Subcutaneous abdominal adipose tissue (tissue), 5 donors: ENCODE measurements around the gene CAPZB.

Experiments used
- H3K27ac ChIP-seq: one replicate; pipeline ENCODE4 v1.7.0; 2013; ENCODE audit warnings: low read depth, mild to moderate bottlenecking, inconsistent platforms, low read length, moderate library complexity
- H3K27me3 ChIP-seq, 5 donors: one replicate each; pipeline ENCODE4 v1.7.0; 2013; ENCODE audit warnings: low read length in 5 of 5, inconsistent platforms in 1 of 5; ENCODE audit not compliant: control insufficient read depth in 5 of 5, insufficient read depth in 4 of 5
- H3K36me3 ChIP-seq, 5 donors: one replicate each; pipeline ENCODE4 v1.7.0; 2013; ENCODE audit warnings: low read length in 5 of 5; ENCODE audit not compliant: control insufficient read depth in 5 of 5, insufficient read depth in 5 of 5
- H3K4me1 ChIP-seq, 5 donors: one replicate each; pipeline ENCODE4 v1.7.0; 2013; ENCODE audit warnings: low read length in 5 of 5, mild to moderate bottlenecking in 3 of 5, moderate library complexity in 1 of 5; ENCODE audit not compliant: control insufficient read depth in 5 of 5, insufficient read depth in 5 of 5
- H3K4me3 ChIP-seq, 5 donors: one replicate each; pipeline ENCODE4 v1.7.0; 2013; ENCODE audit warnings: low read length in 5 of 5, low read depth in 1 of 5
- H3K9ac ChIP-seq, 5 donors: one replicate each; pipeline ENCODE4 v1.7.0; 2013; ENCODE audit warnings: low read length in 5 of 5, mild to moderate bottlenecking in 4 of 5, moderate library complexity in 3 of 5
- H3K9me3 ChIP-seq, 5 donors: one replicate each; pipeline ENCODE4 v1.7.0; 2013; ENCODE audit warnings: low read length in 5 of 5; ENCODE audit not compliant: control insufficient read depth in 5 of 5
- donor health status: healthy.
- donor health status: healthy.
- donor health status: healthy.
- donor health status: healthy.
- donor health status: healthy.

The CAPZB gene

GRCh38 chr1:19357299-19357986, 127.9 kb downstream of the CAPZB start:
- H3K4me3 ChIP-seq: no peak overlapping the region
- H3K4me1 ChIP-seq: peaks cover 0 to 16% (median 13%) of the 10 kb centered on the region in 5 donors
- H3K9me3 ChIP-seq: no peaks in the 10 kb centered on the region
- H3K9ac ChIP-seq: no peak overlapping the region
- H3K27ac ChIP-seq: no peak overlapping the region
- H3K27me3 ChIP-seq: no peaks in the 10 kb centered on the region
- H3K36me3 ChIP-seq: peaks cover 3 to 64% (median 53%) of the 10 kb centered on the region in 5 donors

GRCh38 chr1:19356266-19356665, 129.1 kb downstream of the CAPZB start:
- H3K4me3 ChIP-seq: no peak overlapping the region
- peaks cover 0 to 15% (median 5%) of the 10 kb centered on the region in 5 donors for H3K4me1 ChIP-seq
- no peak overlapping the region for H3K27ac ChIP-seq
- no peaks in the 10 kb centered on the region for H3K27me3 ChIP-seq
- peaks cover 3 to 76% (median 64%) of the 10 kb centered on the region in 5 donors for H3K36me3 ChIP-seq
- H3K9me3 ChIP-seq: no peaks in the 10 kb centered on the region
- no peak overlapping the region for H3K9ac ChIP-seq

GRCh38 chr1:19354531-19354981, 130.8 kb downstream of the CAPZB start:
- Histone ChIP-seq H3K4me3 (no peak overlapping the region), H3K27ac (no peak overlapping the region), H3K36me3 (peaks cover 3 to 83% (median 73%) of the 10 kb centered on the region in 5 donors), H3K9me3 (no peaks in the 10 kb centered on the region), H3K9ac (no peak overlapping the region), H3K4me1 (peaks cover 0 to 3% (median 0%) of the 10 kb centered on the region in 5 donors), H3K27me3 (no peaks in the 10 kb centered on the region)

- no peak overlapping the region for H3K4me3 ChIP-seq
- no peaks in the 10 kb centered on the region for H3K9me3 ChIP-seq
- H3K4me1 ChIP-seq: no peaks in the 10 kb centered on the region
- H3K9ac ChIP-seq: no peak overlapping the region
- no peaks in the 10 kb centered on the region for H3K27me3 ChIP-seq
- no peak overlapping the region for H3K27ac ChIP-seq
- H3K36me3 ChIP-seq: peaks cover 3 to 87% (median 74%) of the 10 kb centered on the region in 5 donors
Measured at GRCh38 chr1:19353596-19353995, 131.7 kb downstream of the CAPZB start.

GRCh38 chr1:19352839-19353238, 132.5 kb downstream of the CAPZB start:
- H3K9ac ChIP-seq: no peak overlapping the region
- peaks cover 0 to 3% (median 0%) of the 10 kb centered on the region in 5 donors for H3K4me1 ChIP-seq
- H3K27me3 ChIP-seq: no peaks in the 10 kb centered on the region

GRCh38 chr1:19351873-19352272, 133.5 kb downstream of the CAPZB start:
- Histone ChIP-seq H3K4me1 (peaks cover 0 to 7% (median 0%) of the 10 kb centered on the region in 5 donors), H3K9ac (no peak overlapping the region), H3K4me3 (no peak overlapping the region), H3K27me3 (no peaks in the 10 kb centered on the region), H3K27ac (no peak overlapping the region), H3K36me3 (peaks cover 3 to 79% (median 76%) of the 10 kb centered on the region in 5 donors), H3K9me3 (no peaks in the 10 kb centered on the region)

More at GRCh38 chr1:19352839-19353238, 132.5 kb downstream of the CAPZB start:
- Histone ChIP-seq H3K4me3 (no peak overlapping the region), H3K9me3 (no peaks in the 10 kb centered on the region), H3K36me3 (peaks cover 3 to 87% (median 76%) of the 10 kb centered on the region in 5 donors), H3K27ac (no peak overlapping the region)

- no peak overlapping the region for H3K9ac ChIP-seq
- no peak overlapping the region for H3K27ac ChIP-seq
- peaks cover 0 to 7% (median 0%) of the 10 kb centered on the region in 5 donors for H3K4me1 ChIP-seq
- no peak overlapping the region for H3K4me3 ChIP-seq
- no peaks in the 10 kb centered on the region for H3K9me3 ChIP-seq
- H3K27me3 ChIP-seq: no peaks in the 10 kb centered on the region
- peaks cover 0 to 71% (median 64%) of the 10 kb centered on the region in 5 donors for H3K36me3 ChIP-seq
Measured at GRCh38 chr1:19350566-19350965, 134.8 kb downstream of the CAPZB start.

GRCh38 chr1:19349999-19350398, 135.3 kb downstream of the CAPZB start:
- Histone ChIP-seq H3K36me3 (peaks cover 0 to 72% (median 66%) of the 10 kb centered on the region in 5 donors), H3K27me3 (no peaks in the 10 kb centered on the region), H3K4me1 (peaks cover 0 to 7% (median 0%) of the 10 kb centered on the region in 5 donors), H3K4me3 (no peak overlapping the region), H3K27ac (no peak overlapping the region), H3K9me3 (no peaks in the 10 kb centered on the region), H3K9ac (no peak overlapping the region)

GRCh38 chr1:19348441-19349198, 136.7 kb downstream of the CAPZB start:
- Histone ChIP-seq H3K27ac (no peak overlapping the region), H3K9me3 (no peaks in the 10 kb centered on the region), H3K27me3 (no peaks in the 10 kb centered on the region), H3K4me3 (no peak overlapping the region), H3K4me1 (peaks cover 0 to 8% (median 0%) of the 10 kb centered on the region in 5 donors), H3K9ac (no peak overlapping the region), H3K36me3 (peaks cover 0 to 72% (median 64%) of the 10 kb centered on the region in 5 donors)
